Heart left ventricle (tissue), 16 donors: Measurements from ENCODE around the gene CPNE2. TPM values are rescaled to one million over a fixed set of nuclear protein-coding genes. Genes with fewer than 3 reads are reported as not detected.

Experiments used
- ATAC-seq, 4 donors: fragments of 200-7000 bp; cut with Tn5 transposase; one replicate each; pipeline ENCODE4 v1.9.1; 2020 to 2022; ENCODE audit warnings: moderate library complexity in 4 of 4, mild to moderate bottlenecking in 3 of 4, moderate number of reproducible peaks in 1 of 4
- DNase-seq, 5 donors: peaks; one replicate each; pipeline ENCODE4 v3.0.0-alpha.2; 2020
- H3K27ac ChIP-seq, 12 donors: fragments of 200-600 bp; sonication (generic) in 4 of 12; one replicate each; pipeline versions ENCODE4 v1.5.0 to v1.8.0; 2016 to 2022; ENCODE audit warnings: mild to moderate bottlenecking in 2 of 12
- H3K27me3 ChIP-seq, 9 donors: fragments of 200-600 bp; sonication (generic) in 2 of 9; one replicate each; pipeline versions ENCODE4 v1.5.1 to v1.8.0; 2016 to 2022; ENCODE audit warnings: mild to moderate bottlenecking in 3 of 9
- H3K36me3 ChIP-seq, 9 donors: fragments of 200-600 bp; sonication (generic) in 2 of 9; one replicate each; pipeline versions ENCODE4 v1.5.0 to v1.8.0; 2018 to 2022; ENCODE audit warnings: mild to moderate bottlenecking in 2 of 9
- H3K4me1 ChIP-seq, 12 donors: fragments of 200-600 bp; sonication (generic) in 4 of 12; one replicate each; pipeline versions ENCODE4 v1.5.0 to v1.8.0; 2016 to 2022; ENCODE audit warnings: mild to moderate bottlenecking in 3 of 12
- H3K4me3 ChIP-seq, 12 donors: fragments of 200-600 bp; sonication (generic) in 4 of 12; one replicate each; pipeline versions ENCODE4 v1.5.0 to v1.8.0; 2017 to 2022; ENCODE audit warnings: mild to moderate bottlenecking in 9 of 12, moderate library complexity in 4 of 12
- H3K9me3 ChIP-seq, 12 donors: fragments of 200-600 bp; sonication (generic) in 4 of 12; one replicate each; pipeline versions ENCODE4 v1.5.0 to v1.8.0; 2016 to 2022; ENCODE audit warnings: mild to moderate bottlenecking in 1 of 12
- CTCF ChIP-seq, 12 donors: fragments of 200-600 bp; sonication (generic) in 4 of 12; IDR thresholded peaks; one replicate each; pipeline versions ENCODE4 v1.5.0 to v1.8.0; 2018 to 2022; ENCODE audit warnings: antibody characterized with exemption in 12 of 12, mild to moderate bottlenecking in 5 of 12
- POLR2A ChIP-seq, 2 donors: fragments of 450-650 bp; IDR thresholded peaks; one replicate each; pipeline ENCODE4 v1.6.1; 2017; ENCODE audit warnings: antibody characterized with exemption in 2 of 2, mild to moderate bottlenecking in 2 of 2, moderate library complexity in 2 of 2
- WGBS, 4 donors: extraction: QIAGEN DNeasy Blood & Tissue Kit in 2 of 4; methylation state at CpG; one replicate each; pipeline versions ENCODE4 v1.1.5 to v1.1.7; 2013 to 2018; 5-methylcytosine and 5-hydroxymethylcytosine counted together
- intact Hi-C, 10 donors: fragments of 100-400 bp; cut with DNase I; formaldehyde crosslinking; loops; one replicate each; pipeline versions ENCODE4 v1.11.1 to v1.14.2; 2022
- polyA plus RNA-seq, 2 donors: library from polyadenylated mRNA; stranded (reverse); fragments of 200-250 nt; gene quantifications; one replicate each; pipeline ENCODE4 v1.2.3, GENCODE V29; 2013
- total RNA-seq, 9 donors: library from RNA; depleted of rRNA in 2 of 9; stranded (reverse); fragments of >200 nt in 2 of 9; fragmentation: NEBNext Ultra II Directional in 3 of 9; extraction: Animal tissue kit (Norgen Biotek cat#: 25700) in 3 of 9; gene quantifications; one replicate each; pipeline versions ENCODE4 v1.1.0 to v1.2.4, GENCODE V29; 2016 to 2023
- donor health status: ischemic (EF 13 %, LVEDD 7.1; RV severe dilation, severe dysfunction).
- donor health status: healthy with polysubstance abuse.
- donor health status: DM: no; HTN: yes; CAD: no.
- donor health status: DM: no; HTN: no; CAD: no.
- donor health status: ischemic (EF 25% LVEDD 6.9; RV normal size, moderate dysfunction).
- donor health status: ischemic (EF 25% LVEDD 5.7; RV mildly dilated, moderate dysfunction).
- donor health status: healthy.
- donor health status: DM: yes; HTN: yes; CAD: no.
- donor health status: ischemic (EF 35%, LVEDD 5.7; RV mildly dilated, moderate dysfunction).
- donor health status: nonischemic (EF 11% LVEDD 7.7; RV severe dilation, severe dysfunction).
- donor health status: DM: yes; HTN: yes; CAD: no.
- donor health status: PGD.
- donor health status: ischemic (EF 29% LVEDD 5.4; RV normal size, mild dysfunction).
- donor health status: nonischemic (EF 23%, LVEDD 6.1; RV moderate dilation, normal function).

The CPNE2 gene
- total and polyA plus RNA-seq, 11 donors: 7.2 to 23.6 (median 14.0) TPM

- no peaks in the 10 kb centered on the region for H3K36me3 ChIP-seq
- intact Hi-C loops: no loop called here
- no peaks in the 10 kb centered on the region for H3K27me3 ChIP-seq
- WGBS, 4 donors: 70 to 82% (median 72%) methylated on average over 3 of the region's 3 CpGs
- H3K4me1 ChIP-seq: peaks cover 0 to 28% (median 10%) of the 10 kb centered on the region in 12 donors
- ATAC-seq: no peak
- no peaks in the 10 kb centered on the region for H3K9me3 ChIP-seq
- TF ChIP-seq POLR2A (IDR thresholded peaks at IDR 0.05) (no peak), CTCF (IDR thresholded peaks at IDR 0.05) (no peak)
- no peak overlapping the region for H3K4me3 ChIP-seq
- no peak for DNase-seq
- H3K27ac ChIP-seq: no peak overlapping the region
Observed at GRCh38 chr16:57196753-57197152, 104.4 kb downstream of the CPNE2 start.

Other genes starting within 250 kb of the CPNE2 start
- under 1 TPM in 1 of 9 donors, not detected in 8; 0.08 TPM for gene SLC12A3, start 227.4 kb upstream of the CPNE2 start, total RNA-seq
- gene SLC12A3, start 227.4 kb upstream of the CPNE2 start, polyA plus RNA-seq: not detected
- gene HERPUD1, start 160.4 kb upstream of the CPNE2 start, total RNA-seq: 100 to 1,000 TPM in 8 of 9 donors, 10 to 100 TPM in 1; 86.9 to 197 (median 117) TPM
- gene HERPUD1, start 160.4 kb upstream of the CPNE2 start, polyA plus RNA-seq: 100 to 1,000 TPM in 1 of 2 donors, 10 to 100 TPM in 1; 41.4 to 226 TPM
- gene CETP, start 130.6 kb upstream of the CPNE2 start, total RNA-seq: 1 to 10 TPM in 2 of 9 donors, under 1 TPM in 5, not detected in 2; 0.23 to 3.1 (median 0.30) TPM
- under 1 TPM in 1 of 2 donors, not detected in 1; 0.32 TPM for gene CETP, start 130.6 kb upstream of the CPNE2 start, polyA plus RNA-seq
- 10 to 100 TPM in 4 of 9 donors, 1 to 10 TPM in 5; 5.8 to 98.6 (median 9.9) TPM for gene NLRC5, start 103.0 kb upstream of the CPNE2 start, total RNA-seq
- gene NLRC5, start 103.0 kb upstream of the CPNE2 start, polyA plus RNA-seq: 10 to 100 TPM in 1 of 2 donors, 1 to 10 TPM in 1; 6.8 to 11.8 TPM
- gene PSME3IP1, start 93.5 kb downstream of the CPNE2 start, total RNA-seq: 10 to 100 TPM; 48.8 to 71.9 (median 65.8) TPM
- 10 to 100 TPM; 37.8 to 74.6 TPM for gene PSME3IP1, start 93.5 kb downstream of the CPNE2 start, polyA plus RNA-seq
- 10 to 100 TPM; 13.4 to 22.9 (median 17.1) TPM for gene RSPRY1, start 93.7 kb downstream of the CPNE2 start, total RNA-seq
- gene RSPRY1, start 93.7 kb downstream of the CPNE2 start, polyA plus RNA-seq: 10 to 100 TPM in 1 of 2 donors, 1 to 10 TPM in 1; 5.4 to 22.2 TPM
- gene ARL2BP, start 152.7 kb downstream of the CPNE2 start, total RNA-seq: 10 to 100 TPM; 43.9 to 68.8 (median 52.1) TPM
- gene ARL2BP, start 152.7 kb downstream of the CPNE2 start, polyA plus RNA-seq: 10 to 100 TPM; 40.3 to 83.5 TPM
- 10 to 100 TPM in 1 of 9 donors, 1 to 10 TPM in 8; 2.0 to 14.8 (median 2.4) TPM for gene PLLP, start 192.1 kb downstream of the CPNE2 start, total RNA-seq
- 10 to 100 TPM in 1 of 2 donors, 1 to 10 TPM in 1; 8.2 to 10.4 TPM for gene PLLP, start 192.1 kb downstream of the CPNE2 start, polyA plus RNA-seq